ENCODE results near the gene LINC01488.

The LINC01488 gene

DNA sequence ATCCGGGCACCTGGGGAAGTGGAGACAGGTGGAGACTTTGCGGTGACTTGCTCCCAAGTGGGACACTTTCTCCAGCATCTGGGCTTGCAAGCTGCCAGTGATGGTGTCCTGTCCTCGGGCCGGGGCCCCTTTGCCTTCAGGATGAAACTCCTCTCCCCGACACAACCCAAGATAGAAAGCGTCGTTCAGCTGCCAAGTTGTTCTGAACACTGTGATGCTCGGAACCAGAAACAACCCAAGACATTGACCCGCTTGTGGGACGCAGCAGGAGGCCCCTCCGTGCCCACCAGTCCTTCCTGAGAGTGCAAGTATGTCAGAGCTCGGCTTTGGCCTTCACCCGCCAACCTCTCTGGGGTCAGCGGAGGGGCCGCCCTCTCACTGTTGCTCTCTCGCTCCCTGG lies 31.3 kb downstream of the LINC01488 start:
- Histone ChIP-seq H3K27ac (ENCODE audit: low read depth, low read length) (no peak overlapping the region), H3K79me2 (ENCODE audit: insufficient read depth, low read length) (no peaks in the 10 kb centered on the region), H3K4me3 (ENCODE audit: insufficient read depth, low read length, poor library complexity, severe bottlenecking) (no peak overlapping the region), H3K9ac (ENCODE audit: low read length) (no peak overlapping the region), H4K20me1 (ENCODE audit: low read depth, low read length) (no peaks in the 10 kb centered on the region), H2AFZ (ENCODE audit: low read depth, low read length, severe bottlenecking) (no peak overlapping the region), H3K36me3 (ENCODE audit: low read length) (no peaks in the 10 kb centered on the region), H3K9me3 (ENCODE audit: insufficient read depth, low read length) (no peaks in the 10 kb centered on the region), H3F3A (ENCODE audit: insufficient read depth) (no peaks in the 10 kb centered on the region), H3K4me2 (ENCODE audit: low read depth, low read length, poor library complexity, severe bottlenecking) (no peak overlapping the region), H3K27me3 (ENCODE audit: low read length) (no peaks in the 10 kb centered on the region), H3K9me2 (replicated peaks; ENCODE audit: insufficient read depth, low read length) (no peaks in the 10 kb centered on the region)
- no peak for TF ChIP-seq EZH2phosphoT487 (conservative IDR thresholded peaks at IDR 0.05; ENCODE audit: low read length)
- TF ChIP-seq, protein P1, sequence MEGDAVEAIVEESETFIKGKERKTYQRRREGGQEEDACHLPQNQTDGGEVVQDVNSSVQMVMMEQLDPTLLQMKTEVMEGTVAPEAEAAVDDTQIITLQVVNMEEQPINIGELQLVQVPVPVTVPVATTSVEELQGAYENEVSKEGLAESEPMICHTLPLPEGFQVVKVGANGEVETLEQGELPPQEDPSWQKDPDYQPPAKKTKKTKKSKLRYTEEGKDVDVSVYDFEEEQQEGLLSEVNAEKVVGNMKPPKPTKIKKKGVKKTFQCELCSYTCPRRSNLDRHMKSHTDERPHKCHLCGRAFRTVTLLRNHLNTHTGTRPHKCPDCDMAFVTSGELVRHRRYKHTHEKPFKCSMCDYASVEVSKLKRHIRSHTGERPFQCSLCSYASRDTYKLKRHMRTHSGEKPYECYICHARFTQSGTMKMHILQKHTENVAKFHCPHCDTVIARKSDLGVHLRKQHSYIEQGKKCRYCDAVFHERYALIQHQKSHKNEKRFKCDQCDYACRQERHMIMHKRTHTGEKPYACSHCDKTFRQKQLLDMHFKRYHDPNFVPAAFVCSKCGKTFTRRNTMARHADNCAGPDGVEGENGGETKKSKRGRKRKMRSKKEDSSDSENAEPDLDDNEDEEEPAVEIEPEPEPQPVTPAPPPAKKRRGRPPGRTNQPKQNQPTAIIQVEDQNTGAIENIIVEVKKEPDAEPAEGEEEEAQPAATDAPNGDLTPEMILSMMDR (IDR thresholded peaks at IDR 0.05; ENCODE audit: insufficient read depth, low read length, poor library complexity, severe bottlenecking): no peak

DNA sequence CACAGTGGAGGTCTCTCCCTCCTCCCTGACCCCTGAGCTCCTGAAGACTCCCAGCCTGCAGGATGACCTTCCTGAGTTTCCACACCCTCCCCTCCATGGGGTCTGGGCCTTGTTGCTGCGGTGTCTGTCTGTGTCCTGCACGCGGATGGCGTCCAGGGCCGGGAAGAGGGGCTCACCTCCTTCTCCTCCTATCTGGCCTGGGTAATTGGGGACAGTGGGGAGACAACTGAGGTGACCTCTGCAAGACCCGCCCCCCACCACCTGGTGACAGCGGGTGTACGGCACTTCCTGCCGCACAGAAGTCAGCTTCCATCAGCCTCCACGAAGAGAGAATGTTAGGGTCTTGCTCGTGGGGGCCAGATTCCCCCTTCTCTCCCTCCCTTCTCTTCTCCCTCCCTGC lies 31.7 kb downstream of the LINC01488 start:
- Histone ChIP-seq H4K20me1 (ENCODE audit: low read depth, low read length) (no peaks in the 10 kb centered on the region), H3K4me2 (ENCODE audit: low read depth, low read length, poor library complexity, severe bottlenecking) (no peak overlapping the region), H3K27me3 (ENCODE audit: low read length) (no peaks in the 10 kb centered on the region), H3K79me2 (ENCODE audit: insufficient read depth, low read length) (no peaks in the 10 kb centered on the region), H2AFZ (ENCODE audit: low read depth, low read length, severe bottlenecking) (no peak overlapping the region), H3F3A (ENCODE audit: insufficient read depth) (no peaks in the 10 kb centered on the region), H3K9me2 (replicated peaks; ENCODE audit: insufficient read depth, low read length) (no peaks in the 10 kb centered on the region), H3K27ac (ENCODE audit: low read depth, low read length) (no peak overlapping the region), H3K36me3 (ENCODE audit: low read length) (no peaks in the 10 kb centered on the region), H3K9me3 (ENCODE audit: insufficient read depth, low read length) (no peaks in the 10 kb centered on the region), H3K9ac (ENCODE audit: low read length) (no peak overlapping the region), H3K4me3 (ENCODE audit: insufficient read depth, low read length, poor library complexity, severe bottlenecking) (no peak overlapping the region)
- TF ChIP-seq EZH2phosphoT487 (conservative IDR thresholded peaks at IDR 0.05; ENCODE audit: low read length): no peak
- TF ChIP-seq, protein P1 (IDR thresholded peaks at IDR 0.05; ENCODE audit: insufficient read depth, low read length, poor library complexity, severe bottlenecking): no peak

DNA sequence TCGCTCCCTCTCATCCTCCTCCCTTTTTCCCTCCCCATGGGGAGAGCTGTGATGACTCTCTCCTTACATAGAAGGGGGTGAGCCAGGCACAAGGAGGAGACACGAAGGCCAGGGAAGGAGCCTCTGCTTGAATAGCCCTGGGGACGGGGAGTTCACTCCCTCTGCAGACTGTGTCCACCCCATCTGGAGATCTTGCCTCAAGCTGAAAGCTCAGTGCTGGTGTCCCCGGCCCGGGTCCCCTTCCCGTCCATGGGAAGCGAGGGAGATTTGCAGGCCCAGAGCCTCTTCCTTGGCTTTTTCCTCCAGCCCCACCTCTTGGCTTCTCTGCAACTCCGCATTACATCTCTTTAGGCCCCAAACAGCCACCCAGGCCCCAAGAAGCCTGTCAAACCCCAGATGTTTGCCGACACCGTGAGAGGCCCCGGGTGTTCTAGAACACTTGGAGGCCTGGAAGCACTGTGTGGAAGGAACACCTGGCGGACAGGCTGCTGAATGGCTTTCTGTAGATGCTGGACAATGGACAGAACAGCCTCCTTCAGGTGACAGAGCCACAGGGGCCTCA lies 32.3 kb downstream of the LINC01488 start:
- TF ChIP-seq, protein P1 (IDR thresholded peaks at IDR 0.05; ENCODE audit: insufficient read depth, low read length, poor library complexity, severe bottlenecking): no peak
- TF ChIP-seq EZH2phosphoT487 (conservative IDR thresholded peaks at IDR 0.05; ENCODE audit: low read length): no peak
- Histone ChIP-seq H3K79me2 (ENCODE audit: insufficient read depth, low read length) (no peaks in the 10 kb centered on the region), H3K9me2 (replicated peaks; ENCODE audit: insufficient read depth, low read length) (no peaks in the 10 kb centered on the region)

More for the DNA sequence above, 32.3 kb downstream of the LINC01488 start:
- no peaks in the 10 kb centered on the region for H4K20me1 ChIP-seq (ENCODE audit: low read depth, low read length)
- H3K4me3 ChIP-seq (ENCODE audit: insufficient read depth, low read length, poor library complexity, severe bottlenecking): no peak overlapping the region
- no peaks in the 10 kb centered on the region for H3K9me3 ChIP-seq (ENCODE audit: insufficient read depth, low read length)
- no peaks in the 10 kb centered on the region for H3F3A ChIP-seq (ENCODE audit: insufficient read depth)
- H3K27me3 ChIP-seq (ENCODE audit: low read length): no peaks in the 10 kb centered on the region
- H2AFZ ChIP-seq (ENCODE audit: low read depth, low read length, severe bottlenecking): no peak overlapping the region
- no peak overlapping the region for H3K9ac ChIP-seq (ENCODE audit: low read length)
- H3K4me2 ChIP-seq (ENCODE audit: low read depth, low read length, poor library complexity, severe bottlenecking): no peak overlapping the region
- no peak overlapping the region for H3K27ac ChIP-seq (ENCODE audit: low read depth, low read length)
- H3K36me3 ChIP-seq (ENCODE audit: low read length): no peaks in the 10 kb centered on the region

All from SU-DHL-6 (cell line).